GM12892 (cell line): ENCODE measurements around the gene HTRA1.

Experiments
- POLR2A ChIP-seq: IDR thresholded peaks from 2 replicates; pipeline ENCODE4 v1.6.1; 2011; ENCODE audit warnings: low read depth, low read length, control low read depth
- POLR2AphosphoS5 ChIP-seq: IDR thresholded peaks from 2 replicates; pipeline ENCODE4 v1.6.1; 2011; ENCODE audit warnings: low read depth, low read length, control low read depth

DNA sequence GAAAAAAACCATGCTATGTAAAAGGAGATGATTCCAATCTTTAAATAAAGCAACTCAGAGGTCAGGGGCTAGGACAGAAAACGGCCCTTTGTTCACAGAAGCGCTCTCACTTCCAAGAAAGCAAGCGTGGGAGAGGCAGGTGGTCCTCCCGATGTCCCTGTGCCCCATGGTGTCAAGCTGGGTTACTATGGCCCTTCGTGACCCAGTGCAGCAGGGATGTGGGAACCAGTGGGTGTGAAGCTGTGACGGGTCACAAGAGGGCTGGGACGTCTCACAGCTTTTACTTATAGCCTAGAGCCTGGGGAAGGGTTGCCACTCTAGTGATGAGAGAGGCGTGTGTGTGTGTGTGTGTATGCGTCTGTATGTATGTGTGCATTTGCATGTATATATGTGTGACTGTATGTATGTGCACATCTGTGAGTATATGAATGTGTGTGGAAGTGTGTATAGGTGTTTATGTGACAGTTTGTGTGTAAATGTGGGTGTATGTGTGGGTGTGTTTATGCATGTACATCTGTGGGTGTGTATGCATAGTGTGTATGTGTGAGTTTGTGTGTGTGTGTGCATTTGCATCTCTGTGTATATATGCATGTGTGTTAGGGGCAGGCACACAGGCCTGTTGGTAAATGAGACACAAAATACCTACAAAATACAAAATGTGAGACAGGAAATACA, 25.2 kb downstream of the HTRA1 start:
- TF ChIP-seq POLR2AphosphoS5 (no peak), POLR2A (no peak)
